HCT116 (cell line): Measurements from ENCODE around the gene MYBL2. TPM values are rescaled to one million over a fixed set of nuclear protein-coding genes. Genes with fewer than 3 reads are reported as not detected.

Experiments
- ATAC-seq: fragments of 200-7000 bp; cut with Tn5 transposase; 2 replicates; pipeline ENCODE4 v1.9.1; 2020; ENCODE audit warnings: mild to moderate bottlenecking, moderate library complexity
- BruUV-seq: library from RNA; stranded (reverse); fragments of 400-500 nt; replicated peaks from 2 replicates; lab custom pipeline; 2021; lab: Mats Ljungman, UMichigan
- CTCF ChIA-PET: fragments of 300-600 bp; sonication (Branson Sonifier 250); formaldehyde crosslinking; loops from one replicate; lab custom pipeline; 2021; ENCODE audit warnings: antibody characterized with exemption; lab: Charles Lee
- POLR2A ChIA-PET: fragments of 300-600, 350-600 bp; sonication (Branson Sonifier 250); formaldehyde crosslinking; loops from one replicate; lab custom pipeline; 2021; ENCODE audit warnings: antibody characterized with exemption; lab: Charles Lee
- RAD21 ChIA-PET, 2 experiments: fragments of 300-600 bp; sonication (Branson Sonifier 250); formaldehyde crosslinking; loops; one replicate each; lab custom pipeline; 2023; ENCODE audit warnings: low total read pairs in 2 of 2; ENCODE audit not compliant: uncharacterized antibody in 2 of 2, unreplicated experiment in 2 of 2, low non-redundant PET in 1 of 2; lab: Charles Lee
- DNase-seq: peaks from one replicate; pipeline ENCODE4 v3.0.0-alpha.2; 2010; ENCODE audit warnings: low read depth, low spot score
- H2AFZ ChIP-seq: fragments of 200-600 bp; shearing (Covaris generic), sonication (generic); 2 replicates; pipeline ENCODE4 v1.6.1; 2017; ENCODE audit warnings: low read depth, mixed run types, mixed read lengths, antibody characterized with exemption, low read length; ENCODE audit not compliant: poor library complexity, severe bottlenecking
- H3K27ac ChIP-seq: 2 replicates; pipeline ENCODE4 v1.5.1; 2012; ENCODE audit warnings: low read depth, low read length
- H3K27me3 ChIP-seq: fragments of 200-600 bp; sonication (generic); 2 replicates; pipeline ENCODE4 v1.6.1; 2016; ENCODE audit warnings: mixed run types, low read length, mixed read lengths; ENCODE audit not compliant: insufficient read depth
- H3K36me3 ChIP-seq, 2 experiments: fragments of 200-500 bp in 1 of 2; fragments of 200-600 bp in 1 of 2; sonication (Bioruptor generic) in 1 of 2; sonication (generic) in 1 of 2; 2 replicates each; pipeline versions ENCODE4 v1.5.1 to v1.6.1; 2014 to 2016; ENCODE audit warnings: low read length in 2 of 2, inconsistent platforms in 1 of 2, mixed read lengths in 1 of 2, mixed run types in 1 of 2; ENCODE audit not compliant: insufficient read depth in 2 of 2, control insufficient read depth in 1 of 2
- H3K4me1 ChIP-seq, 2 experiments: fragments of 200-600 bp in 1 of 2; sonication (generic) in 1 of 2; 2 replicates each; pipeline versions ENCODE4 v1.5.1 to v1.6.1; 2012 to 2017; ENCODE audit warnings: low read length in 2 of 2, inconsistent platforms in 1 of 2, mild to moderate bottlenecking in 1 of 2, mixed read lengths in 1 of 2, mixed run types in 1 of 2, moderate library complexity in 1 of 2; ENCODE audit not compliant: insufficient read depth in 2 of 2, control insufficient read depth in 1 of 2
- H3K4me2 ChIP-seq: fragments of 200-600 bp; sonication (generic); 2 replicates; pipeline ENCODE4 v1.6.1; 2017; ENCODE audit warnings: mixed run types, low read length, mixed read lengths
- H3K4me3 ChIP-seq, 2 experiments: fragments of 200-600 bp in 1 of 2; sonication (generic) in 1 of 2; replicated peaks in 1 of 2; 2 replicates each; pipeline ENCODE4 v1.5.1; 2011 to 2016; ENCODE audit warnings: low read length in 2 of 2, control low read depth in 1 of 2, low read depth in 1 of 2, mild to moderate bottlenecking in 1 of 2, mixed read lengths in 1 of 2, mixed run types in 1 of 2
- H3K79me2 ChIP-seq: fragments of 200-600 bp; sonication (generic); 2 replicates; pipeline ENCODE4 v1.6.1; 2017; ENCODE audit warnings: mild to moderate bottlenecking, mixed run types, low read length, moderate library complexity, mixed read lengths; ENCODE audit not compliant: insufficient read depth
- H3K9ac ChIP-seq: fragments of 200-600 bp; sonication (generic); 2 replicates; pipeline ENCODE4 v1.6.1; 2016; ENCODE audit warnings: low read length, mixed read lengths
- H3K9me2 ChIP-seq: fragments of 200-600 bp; sonication (generic), shearing (Covaris generic); 2 replicates; pipeline ENCODE4 v1.6.1; 2017; ENCODE audit warnings: mixed run types, mild to moderate bottlenecking, moderate library complexity; ENCODE audit not compliant: insufficient read depth
- H3K9me3 ChIP-seq, 2 experiments: fragments of 200-500 bp in 1 of 2; fragments of 200-600 bp in 1 of 2; sonication (Bioruptor generic) in 1 of 2; sonication (generic) in 1 of 2; 2 replicates each; pipeline ENCODE4 v1.6.1; 2014 to 2017; ENCODE audit warnings: low read length in 2 of 2, mixed read lengths in 2 of 2, inconsistent platforms in 1 of 2, low read depth in 1 of 2, mild to moderate bottlenecking in 1 of 2, mixed run types in 1 of 2, moderate library complexity in 1 of 2; ENCODE audit not compliant: control insufficient read depth in 1 of 2, insufficient read depth in 1 of 2
- H4K20me1 ChIP-seq: fragments of 200-600 bp; sonication (generic), shearing (Covaris generic); 2 replicates; pipeline ENCODE4 v1.6.1; 2017; ENCODE audit warnings: mixed run types, mild to moderate bottlenecking, moderate library complexity; ENCODE audit not compliant: insufficient read depth
- ATF3 ChIP-seq: IDR thresholded peaks from 2 replicates; pipeline ENCODE4 v1.6.1; 2012
- CBX3 ChIP-seq: IDR thresholded peaks from 2 replicates; pipeline ENCODE4 v1.6.1; 2012; ENCODE audit warnings: low read depth
- CEBPB ChIP-seq: IDR thresholded peaks from 2 replicates; pipeline ENCODE4 v1.6.1; 2012; ENCODE audit warnings: low read depth
- EGR1 ChIP-seq: IDR thresholded peaks from 2 replicates; pipeline ENCODE4 v1.6.1; 2012; ENCODE audit warnings: low read depth
- ELF1 ChIP-seq: IDR thresholded peaks from 2 replicates; pipeline ENCODE4 v1.6.1; 2012; ENCODE audit warnings: low read depth, borderline replicate concordance
- EZH2 ChIP-seq: fragments of 200-600 bp; sonication (generic); IDR thresholded peaks from 2 replicates; pipeline ENCODE4 v1.6.1; 2017; ENCODE audit warnings: antibody characterized with exemption, mixed run types
- EZH2phosphoT487 ChIP-seq: fragments of 200-600 bp; IDR thresholded peaks from 2 replicates; pipeline ENCODE4 v1.6.1; 2018; ENCODE audit warnings: antibody characterized with exemption, borderline replicate concordance
- JUND ChIP-seq: IDR thresholded peaks from 2 replicates; pipeline ENCODE4 v1.6.1; 2012
- POLR2A ChIP-seq: IDR thresholded peaks from 2 replicates; pipeline ENCODE4 v1.7.0; 2011; ENCODE audit warnings: borderline replicate concordance; ENCODE audit not compliant: insufficient read depth, insufficient read length; ENCODE audit errors: extremely low read depth
- POLR2AphosphoS5 ChIP-seq: IDR thresholded peaks from 2 replicates; pipeline ENCODE4 v1.6.1; 2011; ENCODE audit warnings: mild to moderate bottlenecking, low read depth, low read length, moderate library complexity
- RAD21 ChIP-seq: IDR thresholded peaks from 2 replicates; pipeline ENCODE4 v1.6.1; 2012; ENCODE audit warnings: low read depth, mild to moderate bottlenecking
- REST ChIP-seq: IDR thresholded peaks from 2 replicates; pipeline ENCODE4 v1.6.1; 2012; ENCODE audit warnings: low read depth
- SIN3A ChIP-seq: IDR thresholded peaks from 2 replicates; pipeline ENCODE4 v1.6.1; 2012; ENCODE audit warnings: low read depth
- SP1 ChIP-seq: IDR thresholded peaks from 2 replicates; pipeline ENCODE4 v1.6.1; 2012; ENCODE audit warnings: low read depth
- SRF ChIP-seq: IDR thresholded peaks from 2 replicates; pipeline ENCODE4 v1.6.1; 2012; ENCODE audit warnings: low read depth
- ZBTB33 ChIP-seq: IDR thresholded peaks from 2 replicates; pipeline ENCODE4 v1.6.1; 2011; ENCODE audit warnings: mild to moderate bottlenecking, low read length, moderate library complexity; ENCODE audit not compliant: insufficient replicate concordance; ENCODE audit errors: extremely low read depth
- ZFX ChIP-seq: fragments of 450-650 bp; IDR thresholded peaks from 2 replicates; pipeline ENCODE4 v1.6.1; 2017
- intact Hi-C: fragments of 100-400 bp; cut with micrococcal nuclease; formaldehyde crosslinking; loops from 2 replicates; pipeline ENCODE4 v1.10.0; 2022
- total RNA-seq: library from RNA; stranded (reverse); gene quantifications from one replicate; pipeline ENCODE4 v1.2.1, GENCODE V29; 2021; ENCODE audit not compliant: unreplicated experiment

Gene MYBL2
- total RNA-seq, 1 experiment from 2014 or later = 92.1 TPM

- no peak overlapping the region for H3K9ac ChIP-seq
- no peak overlapping the region for H3K4me3 ChIP-seq
- no peaks in the 10 kb centered on the region for H3K9me2 ChIP-seq
- ATAC-seq (no peak), DNase-seq (no peak)
- RAD21 ChIA-PET = no interaction called here
- intact Hi-C loops = no loop called here
- no peaks in the 10 kb centered on the region for H3K9me3 ChIP-seq
- H3K27me3 ChIP-seq = no peaks in the 10 kb centered on the region
- H3K36me3 ChIP-seq = no peaks in the 10 kb centered on the region
- H3K4me1 ChIP-seq = no peaks in the 10 kb centered on the region
- POLR2A ChIA-PET = no interaction called here
- no peak overlapping the region for H3K4me2 ChIP-seq
- BruUV-seq = no TSS peak
- CTCF ChIA-PET = no interaction called here
- no peak overlapping the region for H3K27ac ChIP-seq
- no peak for TF ChIP-seq SIN3A
- TF ChIP-seq ELF1 = no peak
- no peak for TF ChIP-seq CEBPB
- TF ChIP-seq JUND = no peak
- no peak for TF ChIP-seq REST
- H2AFZ ChIP-seq = no peak overlapping the region
- H4K20me1 ChIP-seq = no peaks in the 10 kb centered on the region
- no peaks in the 10 kb centered on the region for H3K79me2 ChIP-seq
Observed at GRCh38 chr20:43736588-43737158, 69.8 kb downstream of the MYBL2 start.

GRCh38 chr20:43737925-43738324 lies 71.0 kb downstream of the MYBL2 start:
- H3K36me3 ChIP-seq = no peaks in the 10 kb centered on the region
- H3K9me2 ChIP-seq = no peaks in the 10 kb centered on the region
- H3K79me2 ChIP-seq = no peaks in the 10 kb centered on the region
- ChIA-PET RAD21 (no interaction called here), POLR2A (no interaction called here), CTCF (no interaction called here)
- no peak overlapping the region for H3K4me3 ChIP-seq
- DNase-seq = no peak
- no peaks in the 10 kb centered on the region for H3K4me1 ChIP-seq
- BruUV-seq = no TSS peak
- no peak overlapping the region for H3K4me2 ChIP-seq
- no peak for ATAC-seq
- no peak overlapping the region for H2AFZ ChIP-seq
- no peaks in the 10 kb centered on the region for H4K20me1 ChIP-seq
- H3K27ac ChIP-seq = no peak overlapping the region
- H3K9me3 ChIP-seq = no peaks in the 10 kb centered on the region
- H3K27me3 ChIP-seq = no peaks in the 10 kb centered on the region
- H3K9ac ChIP-seq = no peak overlapping the region
- intact Hi-C loops = no loop called here
- TF ChIP-seq CEBPB (no peak), ZBTB33 (no peak), CBX3 (no peak), ZFX (no peak), EZH2phosphoT487 (no peak), SP1 (no peak), RAD21 (no peak), POLR2AphosphoS5 (no peak), EZH2 (no peak), SIN3A (no peak), ATF3 (no peak), EGR1 (no peak), POLR2A (no peak), SRF (no peak)
